ENCODE data around the gene FREM3. TPM values are rescaled to one million over a fixed set of nuclear protein-coding genes. Genes with fewer than 3 reads are reported as not detected.

FREM3 gene
- total and polyA plus RNA-seq, 4 donors: 0.18 to 0.36 TPM; not detected in 2

GRCh38 chr4:143585548-143585947, 114.9 kb downstream of the FREM3 start:
- no peak for ATAC-seq (ENCODE audit: low FRiP score)
- H3K4me3 ChIP-seq (ENCODE audit: low read length in 2 of 2): no peak overlapping the region
- peaks cover 2% of the 10 kb centered on the region for H3K9me3 ChIP-seq (ENCODE audit: control insufficient read depth, low read length)
- intact Hi-C loops (cut with DNase I): no loop called here
- peaks cover 0 to 1% of the 10 kb centered on the region in 2 donors for H3K36me3 ChIP-seq (ENCODE audit: control insufficient read depth in 1 of 2, insufficient read depth in 2 of 2, low read length in 1 of 2)
- 58 to 62% methylated on average over 6 of the region's 6 CpGs for WGBS, 2 donors
- no peaks in the 10 kb centered on the region for H3K27me3 ChIP-seq (ENCODE audit: control insufficient read depth in 1 of 2, insufficient read depth in 2 of 2, low read length in 1 of 2)
- H3K27ac ChIP-seq (ENCODE audit: low read depth in 1 of 2, low read length in 2 of 2): peak overlapping the region; percentile 2 to 44
- no peak for DNase-seq
- H3K4me1 ChIP-seq (ENCODE audit: control insufficient read depth in 1 of 2, insufficient read depth in 2 of 2, low read length in 2 of 2): peaks cover 4 to 5% of the 10 kb centered on the region in 2 donors

- peaks cover 2% of the 10 kb centered on the region for H3K9me3 ChIP-seq (ENCODE audit: control insufficient read depth, low read length)
- ATAC-seq (ENCODE audit: low FRiP score) (no peak), DNase-seq (no peak)
- no peak overlapping the region for H3K4me3 ChIP-seq (ENCODE audit: low read length in 2 of 2)
- peaks cover 2 to 5% of the 10 kb centered on the region in 2 donors for H3K4me1 ChIP-seq (ENCODE audit: control insufficient read depth in 1 of 2, insufficient read depth in 2 of 2, low read length in 2 of 2)
- H3K36me3 ChIP-seq (ENCODE audit: control insufficient read depth in 1 of 2, insufficient read depth in 2 of 2, low read length in 1 of 2): peaks cover 0 to 1% of the 10 kb centered on the region in 2 donors
- intact Hi-C loops (cut with DNase I): no loop called here
- no peak overlapping the region for H3K27ac ChIP-seq (ENCODE audit: low read depth in 1 of 2, low read length in 2 of 2)
- no peaks in the 10 kb centered on the region for H3K27me3 ChIP-seq (ENCODE audit: control insufficient read depth in 1 of 2, insufficient read depth in 2 of 2, low read length in 1 of 2)
- 72 to 84% methylated on average over 3 of the region's 3 CpGs for WGBS, 2 donors
These were observed 119.0 kb downstream of the FREM3 start for GRCh38 chr4:143581331-143581946.

- no peak overlapping the region for H3K4me3 ChIP-seq (ENCODE audit: low read length in 2 of 2)
These were observed 125.1 kb downstream of the FREM3 start for GRCh38 chr4:143575331-143575730.

GRCh38 chr4:143564472-143564871, 136.0 kb downstream of the FREM3 start:
- DNase-seq: no peak
- Histone ChIP-seq H3K4me3 (ENCODE audit: low read length in 2 of 2) (no peak overlapping the region), H3K27ac (ENCODE audit: low read depth in 1 of 2, low read length in 2 of 2) (no peak overlapping the region), H3K36me3 (ENCODE audit: control insufficient read depth in 1 of 2, insufficient read depth in 2 of 2, low read length in 1 of 2) (peaks cover 0 to 2% of the 10 kb centered on the region in 2 donors), H3K9me3 (ENCODE audit: control insufficient read depth, low read length) (no peaks in the 10 kb centered on the region), H3K27me3 (ENCODE audit: control insufficient read depth in 1 of 2, insufficient read depth in 2 of 2, low read length in 1 of 2) (no peaks in the 10 kb centered on the region), H3K4me1 (ENCODE audit: control insufficient read depth in 1 of 2, insufficient read depth in 2 of 2, low read length in 2 of 2) (peaks cover 0 to 2% of the 10 kb centered on the region in 2 donors)
- ATAC-seq (ENCODE audit: low FRiP score): no peak
- 95 to 96% methylated on average over 2 of the region's 2 CpGs for WGBS, 2 donors
- intact Hi-C loops (cut with DNase I): loop anchor here in 1 of 2 donors (10.0 kb wide), 1 partner anchor 350 kb away; no protein-coding TSS in a partner anchor

More at GRCh38 chr4:143575331-143575730, 125.1 kb downstream of the FREM3 start:
- H3K4me1 ChIP-seq (ENCODE audit: control insufficient read depth in 1 of 2, insufficient read depth in 2 of 2, low read length in 2 of 2): no peaks in the 10 kb centered on the region
- H3K27me3 ChIP-seq (ENCODE audit: control insufficient read depth in 1 of 2, insufficient read depth in 2 of 2, low read length in 1 of 2): no peaks in the 10 kb centered on the region
- intact Hi-C loops (cut with DNase I): no loop called here
- H3K27ac ChIP-seq (ENCODE audit: low read depth in 1 of 2, low read length in 2 of 2): no peak overlapping the region
- H3K36me3 ChIP-seq (ENCODE audit: control insufficient read depth in 1 of 2, insufficient read depth in 2 of 2, low read length in 1 of 2): no peaks in the 10 kb centered on the region
- H3K9me3 ChIP-seq (ENCODE audit: control insufficient read depth, low read length): no peaks in the 10 kb centered on the region
- DNase-seq (no peak), ATAC-seq (ENCODE audit: low FRiP score) (no peak)

- ATAC-seq (ENCODE audit: low FRiP score): peak; percentile 19
- no peaks in the 10 kb centered on the region for H3K9me3 ChIP-seq (ENCODE audit: control insufficient read depth, low read length)
- peaks cover 0 to under 1% of the 10 kb centered on the region in 2 donors for H3K36me3 ChIP-seq (ENCODE audit: control insufficient read depth in 1 of 2, insufficient read depth in 2 of 2, low read length in 1 of 2)
- H3K27me3 ChIP-seq (ENCODE audit: control insufficient read depth in 1 of 2, insufficient read depth in 2 of 2, low read length in 1 of 2): no peaks in the 10 kb centered on the region
- 54 to 55% methylated on average over 17 of the region's 17 CpGs for WGBS, 2 donors
- peaks cover 0 to 4% of the 10 kb centered on the region in 2 donors for H3K4me1 ChIP-seq (ENCODE audit: control insufficient read depth in 1 of 2, insufficient read depth in 2 of 2, low read length in 2 of 2)
- no peak overlapping the region for H3K27ac ChIP-seq (ENCODE audit: low read depth in 1 of 2, low read length in 2 of 2)
- peak overlapping the region in 1 of 2 donors; percentile 52 for H3K4me3 ChIP-seq (ENCODE audit: low read length in 2 of 2)
- intact Hi-C loops (cut with DNase I): loop anchor here (10.0 kb wide), 2 partner anchors 345 to 355 kb away; partner anchors contain the start of gene GYPE (in 1 of the 2)
- DNase-seq: no peak
These were observed 140.7 kb downstream of the FREM3 start for GRCh38 chr4:143559757-143560147.

- Histone ChIP-seq H3K4me1 (ENCODE audit: control insufficient read depth in 1 of 2, insufficient read depth in 2 of 2, low read length in 2 of 2) (peaks cover 0 to 4% of the 10 kb centered on the region in 2 donors), H3K27ac (ENCODE audit: low read depth in 1 of 2, low read length in 2 of 2) (peak overlapping the region in 1 of 2 donors; percentile 83), H3K36me3 (ENCODE audit: control insufficient read depth in 1 of 2, insufficient read depth in 2 of 2, low read length in 1 of 2) (peaks cover 0 to 1% of the 10 kb centered on the region in 2 donors), H3K4me3 (ENCODE audit: low read length in 2 of 2) (peak overlapping the region; percentile 52 to 53), H3K9me3 (ENCODE audit: control insufficient read depth, low read length) (no peaks in the 10 kb centered on the region), H3K27me3 (ENCODE audit: control insufficient read depth in 1 of 2, insufficient read depth in 2 of 2, low read length in 1 of 2) (no peaks in the 10 kb centered on the region)
- DNase-seq (peak; percentile 76 to 89), ATAC-seq (ENCODE audit: low FRiP score) (peak; percentile 92)
- WGBS, 2 donors: 0 to 1% methylated on average over 46 to 57 of the region's 57 CpGs
- intact Hi-C loops (cut with DNase I): loop anchor here in 1 of 2 donors (10.0 kb wide), 1 partner anchor 346 kb away; the partner anchor contains the start of gene GYPE
These were observed 141.4 kb downstream of the FREM3 start for GRCh38 chr4:143558823-143559756.

- H3K4me1 ChIP-seq (ENCODE audit: control insufficient read depth in 1 of 2, insufficient read depth in 2 of 2, low read length in 2 of 2): peaks cover 0 to 4% of the 10 kb centered on the region in 2 donors
- no peak overlapping the region for H3K4me3 ChIP-seq (ENCODE audit: low read length in 2 of 2)
- intact Hi-C loops (cut with DNase I): loop anchor here in 1 of 2 donors (10.0 kb wide), 1 partner anchor 347 kb away; the partner anchor contains the start of gene GYPE
- H3K9me3 ChIP-seq (ENCODE audit: control insufficient read depth, low read length): no peaks in the 10 kb centered on the region
- H3K27me3 ChIP-seq (ENCODE audit: control insufficient read depth in 1 of 2, insufficient read depth in 2 of 2, low read length in 1 of 2): no peaks in the 10 kb centered on the region
- H3K27ac ChIP-seq (ENCODE audit: low read depth in 1 of 2, low read length in 2 of 2): no peak overlapping the region
- DNase-seq (no peak), ATAC-seq (ENCODE audit: low FRiP score) (no peak)
- 43 to 72% methylated on average over 2 of the region's 2 CpGs for WGBS, 2 donors
- H3K36me3 ChIP-seq (ENCODE audit: control insufficient read depth in 1 of 2, insufficient read depth in 2 of 2, low read length in 1 of 2): peaks cover 0 to 1% of the 10 kb centered on the region in 2 donors
These were observed 142.2 kb downstream of the FREM3 start for GRCh38 chr4:143558286-143558685.

GRCh38 chr4:143555676-143556075, 144.8 kb downstream of the FREM3 start:
- peaks cover 1 to 2% of the 10 kb centered on the region in 2 donors for H3K36me3 ChIP-seq (ENCODE audit: control insufficient read depth in 1 of 2, insufficient read depth in 2 of 2, low read length in 1 of 2)
- ATAC-seq (ENCODE audit: low FRiP score): no peak
- H3K9me3 ChIP-seq (ENCODE audit: control insufficient read depth, low read length): no peaks in the 10 kb centered on the region
- H3K4me1 ChIP-seq (ENCODE audit: control insufficient read depth in 1 of 2, insufficient read depth in 2 of 2, low read length in 2 of 2): peaks cover 0 to 2% of the 10 kb centered on the region in 2 donors
- intact Hi-C loops (cut with DNase I): loop anchor here in 1 of 2 donors (10.0 kb wide), 1 partner anchor 349 kb away; the partner anchor contains the start of gene GYPE
- no peaks in the 10 kb centered on the region for H3K27me3 ChIP-seq (ENCODE audit: control insufficient read depth in 1 of 2, insufficient read depth in 2 of 2, low read length in 1 of 2)
- no peak for DNase-seq
- no peak overlapping the region for H3K27ac ChIP-seq (ENCODE audit: low read depth in 1 of 2, low read length in 2 of 2)
- 80 to 81% methylated on average over 5 of the region's 5 CpGs for WGBS, 2 donors
- no peak overlapping the region for H3K4me3 ChIP-seq (ENCODE audit: low read length in 2 of 2)
